Neural progenitor cell (in vitro differentiated cells): ENCODE measurements around the gene PLEKHB2.

Experiments used
- EZH2phosphoT487 ChIP-seq: fragments of 200-600 bp; sonication (generic); IDR thresholded peaks from 2 replicates; pipeline ENCODE4 v1.6.1; 2017; ENCODE audit warnings: antibody characterized with exemption
- TF ChIP-seq, protein P1 (sequence below): fragments of 200-600 bp; sonication (generic); IDR thresholded peaks from 2 replicates; pipeline ENCODE4 v1.5.1; 2017; ENCODE audit warnings: antibody characterized with exemption, mild to moderate bottlenecking

DNA sequence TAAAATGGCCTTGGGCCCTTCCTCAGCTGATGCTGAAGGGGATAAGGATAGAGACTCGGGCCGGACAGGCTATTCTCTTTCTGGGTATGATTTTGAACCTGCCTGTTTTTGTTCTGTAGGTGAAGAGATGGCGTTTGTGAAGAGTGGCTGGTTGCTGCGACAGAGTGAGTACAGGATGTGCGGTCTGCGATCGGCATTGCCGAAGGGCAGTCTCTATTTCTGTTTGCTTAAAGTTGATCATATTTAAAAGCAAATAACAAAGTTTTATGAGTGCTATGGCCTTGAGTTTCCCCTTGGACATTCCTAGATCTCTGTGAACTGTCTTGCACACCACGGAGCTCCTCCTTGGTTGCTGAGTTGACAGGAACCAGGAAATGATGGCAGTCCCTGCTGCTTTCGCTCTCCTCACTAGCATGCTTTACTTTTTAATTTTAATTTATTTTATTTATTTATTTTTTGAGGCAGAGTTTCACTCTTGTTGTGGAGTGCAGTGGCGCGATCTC lies 15.7 kb downstream of the PLEKHB2 start:
- TF ChIP-seq, protein P1, sequence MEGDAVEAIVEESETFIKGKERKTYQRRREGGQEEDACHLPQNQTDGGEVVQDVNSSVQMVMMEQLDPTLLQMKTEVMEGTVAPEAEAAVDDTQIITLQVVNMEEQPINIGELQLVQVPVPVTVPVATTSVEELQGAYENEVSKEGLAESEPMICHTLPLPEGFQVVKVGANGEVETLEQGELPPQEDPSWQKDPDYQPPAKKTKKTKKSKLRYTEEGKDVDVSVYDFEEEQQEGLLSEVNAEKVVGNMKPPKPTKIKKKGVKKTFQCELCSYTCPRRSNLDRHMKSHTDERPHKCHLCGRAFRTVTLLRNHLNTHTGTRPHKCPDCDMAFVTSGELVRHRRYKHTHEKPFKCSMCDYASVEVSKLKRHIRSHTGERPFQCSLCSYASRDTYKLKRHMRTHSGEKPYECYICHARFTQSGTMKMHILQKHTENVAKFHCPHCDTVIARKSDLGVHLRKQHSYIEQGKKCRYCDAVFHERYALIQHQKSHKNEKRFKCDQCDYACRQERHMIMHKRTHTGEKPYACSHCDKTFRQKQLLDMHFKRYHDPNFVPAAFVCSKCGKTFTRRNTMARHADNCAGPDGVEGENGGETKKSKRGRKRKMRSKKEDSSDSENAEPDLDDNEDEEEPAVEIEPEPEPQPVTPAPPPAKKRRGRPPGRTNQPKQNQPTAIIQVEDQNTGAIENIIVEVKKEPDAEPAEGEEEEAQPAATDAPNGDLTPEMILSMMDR: no peak
- TF ChIP-seq EZH2phosphoT487: no peak
